ENCODE data around the gene MGAT2. TPM values are rescaled to one million over a fixed set of nuclear protein-coding genes. Genes with fewer than 3 reads are reported as not detected.

MGAT2 gene
- polyA plus RNA-seq, 3 donors = 8.9 to 38.0 (median 36.3) TPM

- no peaks in the 10 kb centered on the region for H3K27me3 ChIP-seq (ENCODE audit: control insufficient read depth in 2 of 2, insufficient read depth in 2 of 2, low read length in 2 of 2)
- H3K79me2 ChIP-seq (ENCODE audit: insufficient read depth, low read length) = peaks cover 60% of the 10 kb centered on the region
- no peak overlapping the region for H2AFZ ChIP-seq (ENCODE audit: insufficient read depth, low read depth, low read length, poor library complexity, severe bottlenecking)
- Mint-ChIP-seq H3K4me3 (no peak overlapping the region), H3K27ac (peak overlapping the region in 1 of 7 donors; percentile 18), H3K4me1 (peaks cover 14% of the 10 kb centered on the region), H3K9me3 (no peaks in the 10 kb centered on the region), H3K27me3 (ENCODE audit: low read depth in 3 of 3) (no peaks in the 10 kb centered on the region), H3K36me3 (peaks cover 21 to 84% of the 10 kb centered on the region in 2 donors)
- no peak for DNase-seq
- no CpG with 5 or more reads among the region's 2 CpGs for WGBS (ENCODE audit: insufficient coverage)
- intact Hi-C loops (cut with micrococcal nuclease) = no loop called here
- no peak overlapping the region for H3K27ac ChIP-seq (ENCODE audit: low read depth in 1 of 2, low read length in 2 of 2)
- peaks cover 11% of the 10 kb centered on the region for H4K20me1 ChIP-seq (ENCODE audit: insufficient read depth, low read length)
- no peak overlapping the region for H3K4me2 ChIP-seq (replicated peaks; ENCODE audit: extremely low read depth, low read length, poor library complexity, severe bottlenecking)
- no peak overlapping the region for H3K4me3 ChIP-seq (replicated peaks in 1 of 3; ENCODE audit: low read depth in 2 of 3, low read length in 3 of 3)
- no peaks in the 10 kb centered on the region for H3K9me3 ChIP-seq (replicated peaks in 1 of 2; ENCODE audit: control insufficient read depth in 1 of 2, insufficient read depth in 1 of 2, low read length in 2 of 2)
- TF ChIP-seq, protein P1, sequence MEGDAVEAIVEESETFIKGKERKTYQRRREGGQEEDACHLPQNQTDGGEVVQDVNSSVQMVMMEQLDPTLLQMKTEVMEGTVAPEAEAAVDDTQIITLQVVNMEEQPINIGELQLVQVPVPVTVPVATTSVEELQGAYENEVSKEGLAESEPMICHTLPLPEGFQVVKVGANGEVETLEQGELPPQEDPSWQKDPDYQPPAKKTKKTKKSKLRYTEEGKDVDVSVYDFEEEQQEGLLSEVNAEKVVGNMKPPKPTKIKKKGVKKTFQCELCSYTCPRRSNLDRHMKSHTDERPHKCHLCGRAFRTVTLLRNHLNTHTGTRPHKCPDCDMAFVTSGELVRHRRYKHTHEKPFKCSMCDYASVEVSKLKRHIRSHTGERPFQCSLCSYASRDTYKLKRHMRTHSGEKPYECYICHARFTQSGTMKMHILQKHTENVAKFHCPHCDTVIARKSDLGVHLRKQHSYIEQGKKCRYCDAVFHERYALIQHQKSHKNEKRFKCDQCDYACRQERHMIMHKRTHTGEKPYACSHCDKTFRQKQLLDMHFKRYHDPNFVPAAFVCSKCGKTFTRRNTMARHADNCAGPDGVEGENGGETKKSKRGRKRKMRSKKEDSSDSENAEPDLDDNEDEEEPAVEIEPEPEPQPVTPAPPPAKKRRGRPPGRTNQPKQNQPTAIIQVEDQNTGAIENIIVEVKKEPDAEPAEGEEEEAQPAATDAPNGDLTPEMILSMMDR (IDR thresholded peaks at IDR 0.05) = no peak
- H3K9ac ChIP-seq (ENCODE audit: insufficient read depth, low read length, poor library complexity, severe bottlenecking) = no peak overlapping the region
- H3K36me3 ChIP-seq (replicated peaks in 1 of 2; ENCODE audit: control insufficient read depth in 1 of 2, insufficient read depth in 2 of 2, low read length in 2 of 2) = peaks cover 13 to 51% of the 10 kb centered on the region in 2 donors
- H3K4me1 ChIP-seq (ENCODE audit: control insufficient read depth in 1 of 2, insufficient read depth in 2 of 2, low read length in 2 of 2) = peaks cover 1 to 7% of the 10 kb centered on the region in 2 donors
Measured at GRCh38 chr14:49614196-49614595, 6.4 kb upstream of the MGAT2 start.

DNA sequence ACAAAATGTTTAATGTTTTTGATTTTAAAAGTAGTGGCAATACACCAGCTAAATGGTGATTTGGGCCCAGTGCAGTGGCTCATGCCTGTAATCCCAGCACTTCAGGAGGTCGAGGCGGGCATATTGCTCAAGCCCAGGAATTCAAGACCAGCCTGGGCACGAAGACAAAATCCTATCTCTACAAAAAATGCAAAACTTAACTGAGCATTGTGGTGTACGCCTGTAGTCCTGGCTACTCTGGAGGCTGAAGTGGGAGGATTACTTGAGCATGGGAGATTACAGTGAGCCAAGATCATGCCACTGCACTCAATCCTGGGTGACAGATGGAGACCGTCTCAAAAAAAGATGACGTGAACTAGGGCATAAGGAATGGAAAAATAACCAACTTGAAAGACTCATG lies 4.8 kb upstream of the MGAT2 start:
- Mint-ChIP-seq H3K36me3 (peaks cover 21 to 69% of the 10 kb centered on the region in 2 donors), H3K27ac (peak overlapping the region in 4 of 7 donors; percentile 20 to 71 (median 52)), H3K4me3 (no peak overlapping the region), H3K9me3 (peaks cover 0 to 2% (median 0%) of the 10 kb centered on the region in 7 donors), H3K4me1 (peaks cover 20% of the 10 kb centered on the region), H3K27me3 (ENCODE audit: low read depth in 3 of 3) (no peaks in the 10 kb centered on the region)
- DNase-seq = no peak
- H2AFZ ChIP-seq (ENCODE audit: insufficient read depth, low read depth, low read length, poor library complexity, severe bottlenecking) = no peak overlapping the region
- intact Hi-C loops (cut with micrococcal nuclease) = no loop called here
- H3K36me3 ChIP-seq (replicated peaks in 1 of 2; ENCODE audit: control insufficient read depth in 1 of 2, insufficient read depth in 2 of 2, low read length in 2 of 2) = peaks cover 11 to 51% of the 10 kb centered on the region in 2 donors
- no peak overlapping the region for H3K9ac ChIP-seq (ENCODE audit: insufficient read depth, low read length, poor library complexity, severe bottlenecking)
- H3K27me3 ChIP-seq (ENCODE audit: control insufficient read depth in 2 of 2, insufficient read depth in 2 of 2, low read length in 2 of 2) = no peaks in the 10 kb centered on the region
- H3K27ac ChIP-seq (ENCODE audit: low read depth in 1 of 2, low read length in 2 of 2) = peak overlapping the region in 1 of 2 donors; percentile 26
- no peaks in the 10 kb centered on the region for H3K9me3 ChIP-seq (replicated peaks in 1 of 2; ENCODE audit: control insufficient read depth in 1 of 2, insufficient read depth in 1 of 2, low read length in 2 of 2)
- H3K4me1 ChIP-seq (ENCODE audit: control insufficient read depth in 1 of 2, insufficient read depth in 2 of 2, low read length in 2 of 2) = peaks cover 8 to 17% of the 10 kb centered on the region in 2 donors
- peaks cover 61% of the 10 kb centered on the region for H3K79me2 ChIP-seq (ENCODE audit: insufficient read depth, low read length)
- no peak overlapping the region for H3K4me3 ChIP-seq (replicated peaks in 1 of 3; ENCODE audit: low read depth in 2 of 3, low read length in 3 of 3)
- TF ChIP-seq, protein P1 (IDR thresholded peaks at IDR 0.05) = no peak
- H3K4me2 ChIP-seq (replicated peaks; ENCODE audit: extremely low read depth, low read length, poor library complexity, severe bottlenecking) = no peak overlapping the region
- peaks cover 15% of the 10 kb centered on the region for H4K20me1 ChIP-seq (ENCODE audit: insufficient read depth, low read length)
- 83% methylated on average over 2 of the region's 6 CpGs for WGBS (ENCODE audit: insufficient coverage)
